ENCODE measurements around the gene ZNF784.

DNA sequence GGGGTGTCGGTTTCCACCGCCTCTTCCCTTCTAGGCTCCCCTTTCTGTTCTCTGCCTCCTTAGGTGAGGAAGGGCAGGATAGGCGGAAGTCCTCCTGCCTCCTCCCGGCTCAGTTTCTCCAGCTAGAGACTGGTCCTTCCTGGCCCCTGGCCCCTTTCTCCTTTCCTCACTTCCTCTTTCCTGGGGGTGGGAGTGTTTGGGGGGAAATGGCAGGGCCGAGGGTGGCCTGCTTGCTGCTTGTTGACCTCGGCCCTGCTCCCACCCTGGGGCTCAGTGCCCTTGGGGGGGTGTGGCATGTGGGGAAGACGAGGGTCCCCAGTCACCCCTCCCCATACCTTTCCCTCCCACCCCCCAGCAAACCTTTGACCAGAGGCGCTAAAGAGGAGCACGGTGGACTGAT lies 35.5 kb upstream of the ZNF784 start:
- TF ChIP-seq, protein P1, sequence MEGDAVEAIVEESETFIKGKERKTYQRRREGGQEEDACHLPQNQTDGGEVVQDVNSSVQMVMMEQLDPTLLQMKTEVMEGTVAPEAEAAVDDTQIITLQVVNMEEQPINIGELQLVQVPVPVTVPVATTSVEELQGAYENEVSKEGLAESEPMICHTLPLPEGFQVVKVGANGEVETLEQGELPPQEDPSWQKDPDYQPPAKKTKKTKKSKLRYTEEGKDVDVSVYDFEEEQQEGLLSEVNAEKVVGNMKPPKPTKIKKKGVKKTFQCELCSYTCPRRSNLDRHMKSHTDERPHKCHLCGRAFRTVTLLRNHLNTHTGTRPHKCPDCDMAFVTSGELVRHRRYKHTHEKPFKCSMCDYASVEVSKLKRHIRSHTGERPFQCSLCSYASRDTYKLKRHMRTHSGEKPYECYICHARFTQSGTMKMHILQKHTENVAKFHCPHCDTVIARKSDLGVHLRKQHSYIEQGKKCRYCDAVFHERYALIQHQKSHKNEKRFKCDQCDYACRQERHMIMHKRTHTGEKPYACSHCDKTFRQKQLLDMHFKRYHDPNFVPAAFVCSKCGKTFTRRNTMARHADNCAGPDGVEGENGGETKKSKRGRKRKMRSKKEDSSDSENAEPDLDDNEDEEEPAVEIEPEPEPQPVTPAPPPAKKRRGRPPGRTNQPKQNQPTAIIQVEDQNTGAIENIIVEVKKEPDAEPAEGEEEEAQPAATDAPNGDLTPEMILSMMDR (CRISPR knock-in tag; IDR thresholded peaks at IDR 0.05) = no peak
- no peak for TF ChIP-seq FOSL1 (CRISPR knock-in tag; IDR thresholded peaks at IDR 0.05; ENCODE audit: borderline replicate concordance)

Measured in HepG2 (cell line).